Measurements from ENCODE around the gene ABLIM2. TPM values are rescaled to one million over a fixed set of nuclear protein-coding genes. Genes with fewer than 3 reads are reported as not detected.

Gene ABLIM2
- total and polyA plus RNA-seq, 2 of the 13 experiments (the other 11 are each of a cell fraction or from before 2014, with no cell fraction given): 0.20 to 0.37 TPM

GRCh38 chr4:8033067-8033755 lies 125.4 kb downstream of the ABLIM2 start:
- Histone ChIP-seq H3K27me3 (ENCODE audit: control insufficient read depth in 1 of 2, insufficient read depth in 2 of 2, low read length in 2 of 2) (peaks cover 5 to 42% of the 10 kb centered on the region in 2 experiments), H3K79me2 (ENCODE audit: insufficient read depth, low read length) (no peaks in the 10 kb centered on the region), H3K36me3 (replicated peaks in 1 of 2; ENCODE audit: control insufficient read depth in 1 of 2, insufficient read depth in 2 of 2, low read length in 2 of 2) (no peaks in the 10 kb centered on the region), H3K4me2 (ENCODE audit: low read depth, low read length) (no peak overlapping the region), H2AFZ (ENCODE audit: low read length) (no peak overlapping the region), H3K27ac (ENCODE audit: extremely low read length, insufficient read depth, low read length) (no peak overlapping the region), H3K9ac (ENCODE audit: insufficient read depth, low read depth, low read length) (no peak overlapping the region), H3K4me1 (ENCODE audit: insufficient read depth, low read length) (peaks cover 14% of the 10 kb centered on the region; the same call in 1 of the 2 replicates), H3K9me3 (ENCODE audit: low read length) (no peaks in the 10 kb centered on the region), H4K20me1 (ENCODE audit: insufficient read depth, low read length) (no peaks in the 10 kb centered on the region), H3K4me3 (replicated peaks in 1 of 3; ENCODE audit: insufficient read depth in 1 of 3, low read depth in 2 of 3, low read length in 3 of 3) (no peak overlapping the region)
- WGBS (ENCODE audit: low lambda C conversion rate): 25% methylated on average over 14 of the region's 17 CpGs
- FAIRE-seq: no peak
- DNase-seq (ENCODE audit: low spot score): no peak
- POLR2A ChIA-PET: no interaction called here
- intact Hi-C loops (cut with micrococcal nuclease; ENCODE audit: unreplicated experiment) (no loop called here), in situ Hi-C loops (cut with HindIII; ENCODE audit: extremely low pct_ligation_motif_present, low pct_unique_long_range_greater_than_20kb) (no loop called here)
- peak; percentile 24 for ATAC-seq
- TF ChIP-seq ZBTB4 (CRISPR knock-in tag; IDR thresholded peaks at IDR 0.05; ENCODE audit: borderline replicate concordance) (no peak), ZZZ3 (CRISPR knock-in tag; IDR thresholded peaks at IDR 0.05; ENCODE audit: borderline replicate concordance) (no peak), ZNF446 (CRISPR knock-in tag; IDR thresholded peaks at IDR 0.05) (no peak), TFDP2 (CRISPR knock-in tag; IDR thresholded peaks at IDR 0.05) (no peak), MAF1 (CRISPR knock-in tag; IDR thresholded peaks at IDR 0.05; ENCODE audit: borderline replicate concordance) (no peak), NFATC3 (CRISPR knock-in tag; IDR thresholded peaks at IDR 0.05) (no peak), BATF2 (CRISPR knock-in tag; IDR thresholded peaks at IDR 0.05) (no peak), POGK (CRISPR knock-in tag; conservative IDR thresholded peaks at IDR 0.05) (no peak)
- CTCF ChIA-PET (ENCODE audit: low intra/inter-chr PET ratio, low total read pairs): no interaction called here
- no TSS peak for BruUV-seq (replicated peaks)

All from HepG2 (cell line).